MM.1S (cell line): ENCODE results near the gene TRIM45.
A peak's percentile ranks its signal among the peaks of the same experiment; 100 is the strongest.
"Not testable (repeated sequence)": the region's sequence is repeated elsewhere in the genome, so short reads cannot be mapped to it uniquely, and the experiment has no call there.

Experiments
- DNase-seq: peaks from one replicate; pipeline ENCODE4 v3.0.0-alpha.2; 2015
- H2AFZ ChIP-seq: fragments of 300-600 bp; sonication (generic); 2 replicates; pipeline ENCODE4 v1.6.0; 2016; ENCODE audit warnings: antibody characterized with exemption, low read length
- H3F3A ChIP-seq: fragments of 300-600 bp; sonication (generic); 2 replicates; pipeline ENCODE4 v1.6.1; 2016; ENCODE audit warnings: mild to moderate bottlenecking, antibody characterized with exemption, low read length, moderate library complexity, mixed read lengths; ENCODE audit not compliant: insufficient read depth
- H3K27ac ChIP-seq: fragments of 300-600 bp; sonication (generic); 2 replicates; pipeline ENCODE4 v1.5.1; 2016; ENCODE audit warnings: mild to moderate bottlenecking, low read length
- H3K27me3 ChIP-seq: fragments of 300-600 bp; sonication (generic); replicated peaks from 2 replicates; pipeline ENCODE4 v1.6.0; 2016; ENCODE audit warnings: low read length; ENCODE audit not compliant: insufficient read depth
- H3K36me3 ChIP-seq: fragments of 300-600 bp; sonication (generic); replicated peaks from 2 replicates; pipeline ENCODE4 v1.6.1; 2016; ENCODE audit warnings: mild to moderate bottlenecking, low read length, mixed read lengths; ENCODE audit not compliant: insufficient read depth
- H3K4me1 ChIP-seq: fragments of 300-600 bp; sonication (generic); 2 replicates; pipeline ENCODE4 v1.6.1; 2016; ENCODE audit warnings: low read length, mixed read lengths
- H3K4me2 ChIP-seq: fragments of 300-600 bp; sonication (generic); 2 replicates; pipeline ENCODE4 v1.6.0; 2016; ENCODE audit warnings: low read depth, low read length
- H3K4me3 ChIP-seq: fragments of 300-600 bp; sonication (generic); 2 replicates; pipeline ENCODE4 v1.5.1; 2016; ENCODE audit warnings: low read length, mixed read lengths
- H3K79me2 ChIP-seq: fragments of 300-600 bp; sonication (generic); 2 replicates; pipeline ENCODE4 v1.6.1; 2016; ENCODE audit warnings: mixed run types, low read length, mixed read lengths
- H3K9ac ChIP-seq: fragments of 300-600 bp; sonication (generic); 2 replicates; pipeline ENCODE4 v1.6.1; 2016; ENCODE audit warnings: low read length, mixed read lengths
- H3K9me2 ChIP-seq: fragments of 300-600 bp; sonication (generic); replicated peaks from 2 replicates; pipeline ENCODE4 v1.6.1; 2016; ENCODE audit warnings: mild to moderate bottlenecking, low read length, mixed read lengths; ENCODE audit not compliant: insufficient read depth
- H3K9me3 ChIP-seq: fragments of 300-600 bp; sonication (generic); replicated peaks from 2 replicates; pipeline ENCODE4 v1.6.1; 2016; ENCODE audit warnings: mild to moderate bottlenecking, low read length, mixed read lengths; ENCODE audit not compliant: insufficient read depth
- H4K20me1 ChIP-seq: fragments of 300-600 bp; sonication (generic); 2 replicates; pipeline ENCODE4 v1.6.1; 2016; ENCODE audit warnings: mild to moderate bottlenecking, low read length, moderate library complexity, mixed read lengths; ENCODE audit not compliant: insufficient read depth
- CTCF ChIP-seq: fragments of 300-600 bp; sonication (generic); IDR thresholded peaks from 2 replicates; pipeline ENCODE4 v1.5.1; 2016; ENCODE audit warnings: antibody characterized with exemption, low read length, mixed read lengths
- EZH2 ChIP-seq: fragments of 300-600 bp; sonication (generic); optimal IDR thresholded peaks from 2 replicates; pipeline ENCODE3; 2017; ENCODE audit warnings: low read depth, mild to moderate bottlenecking, antibody characterized with exemption, low read length, mixed read lengths
- EZH2phosphoT487 ChIP-seq: fragments of 300-600 bp; sonication (generic); IDR thresholded peaks from 2 replicates; pipeline ENCODE4 v1.6.1; 2018; ENCODE audit warnings: antibody characterized with exemption, low read length

TRIM45 gene

DNA sequence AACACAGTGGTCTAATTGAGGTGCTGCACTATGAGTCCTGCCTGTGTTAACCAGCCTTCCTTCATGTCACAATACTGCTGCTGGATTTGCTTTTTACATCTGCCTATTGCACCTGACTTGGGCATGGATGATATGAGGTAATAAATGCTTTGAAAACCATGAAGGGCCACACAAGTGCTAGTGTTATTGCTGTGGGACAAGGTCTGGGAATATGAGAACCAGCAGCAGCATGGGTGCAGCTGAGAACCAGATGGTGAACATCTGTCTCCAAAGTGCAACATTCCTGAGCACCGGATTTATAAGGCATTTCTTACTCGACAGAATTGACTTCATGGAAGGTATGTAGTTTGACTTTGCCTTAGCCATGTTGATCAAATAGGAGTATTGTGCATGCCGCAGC lies 16.6 kb downstream of the TRIM45 start:
- no peak for DNase-seq
- Histone ChIP-seq H4K20me1 (no peaks in the 10 kb centered on the region), H3K27me3 (no peaks in the 10 kb centered on the region), H3K9me2 (no peaks in the 10 kb centered on the region), H3K27ac (no peak overlapping the region), H3K4me2 (no peak overlapping the region), H3K9ac (no peak overlapping the region), H3K36me3 (no peaks in the 10 kb centered on the region), H3F3A (no peaks in the 10 kb centered on the region), H2AFZ (no peak overlapping the region), H3K4me3 (no peak overlapping the region), H3K4me1 (no peaks in the 10 kb centered on the region), H3K9me3 (no peaks in the 10 kb centered on the region), H3K79me2 (no peaks in the 10 kb centered on the region)
- TF ChIP-seq EZH2 (no peak), EZH2phosphoT487 (no peak), CTCF (no peak)

GRCh38 chr1:117101858-117102257 lies 19.7 kb downstream of the TRIM45 start:
- H3K9me3 ChIP-seq, DNase-seq, H3K79me2 ChIP-seq, H3K27ac ChIP-seq, H3K27me3 ChIP-seq, H4K20me1 ChIP-seq, H3K9ac ChIP-seq, H3K4me3 ChIP-seq, H3K9me2 ChIP-seq, H2AFZ ChIP-seq, H3K36me3 ChIP-seq, H3K4me2 ChIP-seq: not testable (repeated sequence)
- H3K4me1 ChIP-seq: peaks cover 20% of the 10 kb centered on the region
- H3F3A ChIP-seq: peaks cover 17% of the 10 kb centered on the region

GRCh38 chr1:117101334-117101733 lies 20.2 kb downstream of the TRIM45 start:
- Histone ChIP-seq H3K27me3 (no peaks in the 10 kb centered on the region), H3K9me2 (no peaks in the 10 kb centered on the region), H3K36me3 (no peaks in the 10 kb centered on the region), H3K9ac (no peak overlapping the region), H3K4me3 (no peak overlapping the region), H3K4me1 (peaks cover 23% of the 10 kb centered on the region), H3K4me2 (no peak overlapping the region), H3K27ac (no peak overlapping the region), H3K9me3 (no peaks in the 10 kb centered on the region), H3F3A (peaks cover 17% of the 10 kb centered on the region), H3K79me2 (no peaks in the 10 kb centered on the region), H2AFZ (no peak overlapping the region), H4K20me1 (no peaks in the 10 kb centered on the region)
- TF ChIP-seq CTCF (no peak), EZH2phosphoT487 (no peak), EZH2 (no peak)
- DNase-seq: no peak

- Histone ChIP-seq H3K36me3 (no peaks in the 10 kb centered on the region), H3K27me3 (no peaks in the 10 kb centered on the region), H3K9ac (no peak overlapping the region; the same call in 1 of the 2 replicates), H3K9me2 (no peaks in the 10 kb centered on the region), H4K20me1 (no peaks in the 10 kb centered on the region), H3K4me2 (peak overlapping the region; percentile 56), H2AFZ (no peak overlapping the region), H3F3A (peaks cover 17% of the 10 kb centered on the region), H3K79me2 (no peaks in the 10 kb centered on the region), H3K4me1 (peaks cover 32% of the 10 kb centered on the region), H3K27ac (peak overlapping the region; percentile 67), H3K9me3 (no peaks in the 10 kb centered on the region), H3K4me3 (no peak overlapping the region)
- peak; percentile 71 for DNase-seq
- TF ChIP-seq EZH2phosphoT487 (no peak), EZH2 (no peak), CTCF (no peak)
These were observed 23.2 kb downstream of the TRIM45 start for GRCh38 chr1:117098287-117098890.
